KMS-11 (cell line): ENCODE measurements around the gene DISP1.

Experiments used
- H2AFZ ChIP-seq: fragments of 200-600 bp; sonication (generic); 2 replicates; pipeline ENCODE4 v1.6.1; 2016; ENCODE audit warnings: antibody characterized with exemption, mixed run types, low read depth
- H3K27ac ChIP-seq: fragments of 200-600 bp; sonication (generic); 2 replicates; pipeline ENCODE4 v1.6.1; 2016; ENCODE audit warnings: mild to moderate bottlenecking, mixed run types
- H3K27me3 ChIP-seq: fragments of 200-600 bp; sonication (generic); 2 replicates; pipeline ENCODE4 v1.6.1; 2017; ENCODE audit warnings: mild to moderate bottlenecking, low read depth, mixed run types, moderate library complexity; ENCODE audit not compliant: insufficient read depth
- H3K36me3 ChIP-seq: fragments of 200-600 bp; sonication (generic); 2 replicates; pipeline ENCODE4 v1.6.1; 2017; ENCODE audit warnings: mild to moderate bottlenecking, mixed run types; ENCODE audit not compliant: insufficient read depth
- H3K4me1 ChIP-seq: fragments of 200-600 bp; sonication (generic); 2 replicates; pipeline ENCODE4 v1.6.1; 2016; ENCODE audit warnings: mild to moderate bottlenecking, low read depth, mixed run types; ENCODE audit not compliant: poor library complexity, severe bottlenecking
- H3K4me2 ChIP-seq: fragments of 200-600 bp; sonication (generic); 2 replicates; pipeline ENCODE4 v1.7.0; 2016; ENCODE audit warnings: mild to moderate bottlenecking, mixed run types
- H3K4me3 ChIP-seq: fragments of 200-600 bp; sonication (generic); IDR thresholded peaks from 2 replicates; pipeline ENCODE4 v1.6.1; 2017; ENCODE audit warnings: low read depth, low read length, mixed read lengths; ENCODE audit not compliant: insufficient read depth
- H3K79me2 ChIP-seq: fragments of 200-600 bp; sonication (generic); 2 replicates; pipeline ENCODE4 v1.6.1; 2016; ENCODE audit warnings: low read depth, mixed run types; ENCODE audit not compliant: insufficient read depth
- H3K9ac ChIP-seq: fragments of 200-600 bp; sonication (generic); 2 replicates; pipeline ENCODE4 v1.6.1; 2016; ENCODE audit warnings: mild to moderate bottlenecking, mixed run types
- H4K20me1 ChIP-seq: fragments of 200-600 bp; sonication (generic); 2 replicates; pipeline ENCODE4 v1.6.1; 2016; ENCODE audit warnings: mild to moderate bottlenecking, mixed run types; ENCODE audit not compliant: insufficient read depth
- TF ChIP-seq, protein P1 (sequence below): fragments of 200-600 bp; sonication (generic); conservative IDR thresholded peaks from 2 replicates; pipeline ENCODE4 v1.6.1; 2017; ENCODE audit warnings: low read depth, mild to moderate bottlenecking, antibody characterized with exemption, low read length, moderate library complexity, mixed read lengths

The DISP1 gene

DNA sequence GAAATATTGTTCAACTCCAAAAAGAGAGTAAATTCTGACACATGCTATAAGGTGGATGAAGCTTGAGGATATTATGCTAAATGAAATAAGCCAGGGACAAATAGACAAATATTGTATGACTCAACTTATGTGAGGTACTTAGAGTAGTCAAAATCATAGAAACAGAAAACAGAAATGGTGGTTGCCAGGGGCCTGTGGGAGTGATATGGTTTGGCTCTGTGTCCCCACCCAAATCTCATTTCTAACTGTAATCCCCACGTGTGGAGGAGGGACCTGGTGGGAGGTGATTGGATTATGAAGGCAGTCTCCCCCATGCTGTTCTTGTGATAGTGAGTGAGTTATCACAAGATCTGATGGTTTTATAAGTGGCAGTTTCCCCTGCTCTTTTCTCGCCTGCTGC lies 24.7 kb upstream of the DISP1 start:
- Histone ChIP-seq H3K79me2 (no peaks in the 10 kb centered on the region), H2AFZ (no peak overlapping the region), H3K36me3 (no peaks in the 10 kb centered on the region), H3K4me2 (no peak overlapping the region), H3K27me3 (no peaks in the 10 kb centered on the region), H3K4me3 (no peak overlapping the region), H3K9ac (no peak overlapping the region), H3K27ac (no peak overlapping the region), H3K4me1 (no peaks in the 10 kb centered on the region), H4K20me1 (no peaks in the 10 kb centered on the region)
- TF ChIP-seq, protein P1, sequence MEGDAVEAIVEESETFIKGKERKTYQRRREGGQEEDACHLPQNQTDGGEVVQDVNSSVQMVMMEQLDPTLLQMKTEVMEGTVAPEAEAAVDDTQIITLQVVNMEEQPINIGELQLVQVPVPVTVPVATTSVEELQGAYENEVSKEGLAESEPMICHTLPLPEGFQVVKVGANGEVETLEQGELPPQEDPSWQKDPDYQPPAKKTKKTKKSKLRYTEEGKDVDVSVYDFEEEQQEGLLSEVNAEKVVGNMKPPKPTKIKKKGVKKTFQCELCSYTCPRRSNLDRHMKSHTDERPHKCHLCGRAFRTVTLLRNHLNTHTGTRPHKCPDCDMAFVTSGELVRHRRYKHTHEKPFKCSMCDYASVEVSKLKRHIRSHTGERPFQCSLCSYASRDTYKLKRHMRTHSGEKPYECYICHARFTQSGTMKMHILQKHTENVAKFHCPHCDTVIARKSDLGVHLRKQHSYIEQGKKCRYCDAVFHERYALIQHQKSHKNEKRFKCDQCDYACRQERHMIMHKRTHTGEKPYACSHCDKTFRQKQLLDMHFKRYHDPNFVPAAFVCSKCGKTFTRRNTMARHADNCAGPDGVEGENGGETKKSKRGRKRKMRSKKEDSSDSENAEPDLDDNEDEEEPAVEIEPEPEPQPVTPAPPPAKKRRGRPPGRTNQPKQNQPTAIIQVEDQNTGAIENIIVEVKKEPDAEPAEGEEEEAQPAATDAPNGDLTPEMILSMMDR: no peak

DNA sequence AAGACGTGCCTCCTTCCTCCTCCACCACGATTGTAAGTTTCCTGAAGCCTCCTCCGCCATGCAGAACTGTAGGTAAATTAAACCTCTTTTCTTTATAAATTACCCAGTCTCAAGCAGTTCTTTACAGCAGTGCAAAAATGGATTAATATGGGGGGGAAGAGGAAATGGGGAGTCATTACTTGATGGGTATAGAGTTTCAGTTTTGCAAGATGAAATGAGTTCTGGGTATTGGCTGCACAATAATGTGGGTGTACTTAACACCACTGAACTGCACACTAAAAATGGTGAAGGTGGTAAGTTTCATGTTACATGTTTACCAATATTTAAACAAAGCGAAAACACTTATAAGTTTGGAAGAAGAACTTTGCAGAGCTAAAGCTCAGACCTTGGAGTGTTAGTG lies 24.3 kb upstream of the DISP1 start:
- Histone ChIP-seq H3K27me3 (no peaks in the 10 kb centered on the region), H3K9ac (no peak overlapping the region), H3K4me2 (no peak overlapping the region), H3K36me3 (no peaks in the 10 kb centered on the region), H3K4me1 (no peaks in the 10 kb centered on the region), H2AFZ (no peak overlapping the region), H4K20me1 (no peaks in the 10 kb centered on the region), H3K27ac (no peak overlapping the region), H3K4me3 (no peak overlapping the region), H3K79me2 (no peaks in the 10 kb centered on the region)
- TF ChIP-seq, protein P1: no peak

DNA sequence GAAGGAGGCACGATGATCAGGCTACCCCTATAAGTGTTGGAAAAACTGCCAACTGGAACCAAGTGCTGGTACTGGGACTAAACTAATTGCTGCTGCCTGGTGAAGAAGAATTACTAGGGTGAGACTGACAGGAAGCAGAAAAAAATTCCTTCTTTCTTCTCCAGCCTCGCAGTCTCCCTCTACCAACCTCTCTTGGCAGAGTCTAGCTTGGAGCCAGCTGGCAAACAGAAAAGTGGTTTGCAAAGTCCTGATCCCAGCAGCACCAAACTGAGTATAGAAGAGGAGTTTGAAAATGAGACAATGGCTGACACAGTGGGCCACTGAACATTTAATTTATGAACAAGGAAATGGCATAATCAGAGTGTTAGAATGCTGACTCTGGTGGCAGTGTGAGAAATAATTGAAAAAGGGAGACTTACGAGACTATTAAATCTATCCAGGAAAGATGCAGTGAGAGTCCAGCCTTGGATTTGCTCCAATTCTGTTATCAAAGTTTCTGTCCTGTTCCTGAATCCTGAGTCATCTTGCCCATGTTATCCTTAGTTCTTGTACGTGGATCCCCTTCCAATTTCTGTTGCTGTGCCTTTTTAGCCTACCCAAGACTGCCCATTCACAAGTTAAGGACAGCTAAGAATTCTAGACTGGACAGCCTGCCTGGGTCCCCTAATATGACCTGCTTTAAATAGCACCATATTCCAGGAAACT lies 23.7 kb upstream of the DISP1 start:
- no peak overlapping the region for H3K4me2 ChIP-seq
- H3K9ac ChIP-seq: no peak overlapping the region

DNA sequence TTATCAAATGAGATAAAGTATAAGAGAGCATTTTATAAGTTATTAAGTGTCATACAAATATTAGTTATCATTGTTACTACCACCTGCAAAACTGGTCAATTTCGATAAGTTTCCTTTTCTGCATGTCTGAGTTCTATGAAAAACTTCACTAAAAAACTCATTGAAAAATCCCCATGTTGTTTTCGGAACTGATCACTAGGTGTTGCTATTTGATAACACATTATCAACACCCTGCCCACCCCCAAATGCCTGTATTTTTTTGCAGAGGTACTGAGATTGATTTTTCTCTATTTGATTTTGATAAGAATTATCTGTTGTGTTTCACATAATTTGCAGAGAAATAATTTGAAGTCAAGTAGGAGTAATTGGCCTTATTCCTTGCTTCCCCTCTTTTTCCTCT lies 22.1 kb upstream of the DISP1 start:
- Histone ChIP-seq H3K79me2 (no peaks in the 10 kb centered on the region), H3K4me2 (no peak overlapping the region), H2AFZ (no peak overlapping the region), H3K4me1 (no peaks in the 10 kb centered on the region), H3K9ac (no peak overlapping the region), H3K27me3 (no peaks in the 10 kb centered on the region), H4K20me1 (no peaks in the 10 kb centered on the region), H3K4me3 (no peak overlapping the region), H3K27ac (no peak overlapping the region), H3K36me3 (no peaks in the 10 kb centered on the region)
- TF ChIP-seq, protein P1: peak; percentile 45; the same call in 1 of the 2 replicates

More for the DNA sequence above, 23.7 kb upstream of the DISP1 start:
- Histone ChIP-seq H3K36me3 (no peaks in the 10 kb centered on the region), H3K4me1 (no peaks in the 10 kb centered on the region), H3K4me3 (no peak overlapping the region), H3K27ac (no peak overlapping the region), H2AFZ (no peak overlapping the region), H4K20me1 (no peaks in the 10 kb centered on the region), H3K79me2 (no peaks in the 10 kb centered on the region), H3K27me3 (no peaks in the 10 kb centered on the region)
- TF ChIP-seq, protein P1: no peak
